Trophoblast cell (in vitro differentiated cells and primary cell): ENCODE data around the gene NIPA2.

Source experiments
- DNase-seq, 2 donors: peaks; one replicate each; pipeline ENCODE4 v3.0.0-alpha.2; 2016
- H2AFZ ChIP-seq: 2 replicates; pipeline ENCODE4 v1.6.1; 2013; ENCODE audit warnings: low read length, moderate library complexity, mild to moderate bottlenecking; ENCODE audit not compliant: insufficient read depth, poor library complexity
- H2AK5ac ChIP-seq: 2 replicates; pipeline ENCODE4 v1.6.1; 2013; ENCODE audit warnings: mild to moderate bottlenecking, low read length
- H2BK120ac ChIP-seq: 2 replicates; pipeline ENCODE4 v1.6.1; 2013; ENCODE audit warnings: low read length, mild to moderate bottlenecking, moderate library complexity; ENCODE audit not compliant: insufficient read depth, poor library complexity
- H2BK12ac ChIP-seq: 2 replicates; pipeline ENCODE4 v1.6.1; 2013; ENCODE audit warnings: mild to moderate bottlenecking, low read length, moderate library complexity
- H2BK5ac ChIP-seq: 2 replicates; pipeline ENCODE4 v1.6.1; 2013; ENCODE audit warnings: low read length, low read depth, moderate library complexity, mild to moderate bottlenecking; ENCODE audit not compliant: poor library complexity
- H3K14ac ChIP-seq: 2 replicates; pipeline ENCODE4 v1.6.1; 2013; ENCODE audit warnings: mild to moderate bottlenecking, low read length
- H3K18ac ChIP-seq: 2 replicates; pipeline ENCODE4 v1.6.1; 2013; ENCODE audit warnings: mild to moderate bottlenecking, low read length
- H3K23ac ChIP-seq: 2 replicates; pipeline ENCODE4 v1.6.1; 2013; ENCODE audit warnings: low read length
- H3K27ac ChIP-seq: 2 replicates; pipeline ENCODE4 v1.5.1; 2013; ENCODE audit warnings: low read depth, mild to moderate bottlenecking, inconsistent platforms, low read length, moderate library complexity
- H3K27me3 ChIP-seq: 2 replicates; pipeline ENCODE4 v1.6.1; 2013; ENCODE audit warnings: inconsistent platforms, mild to moderate bottlenecking, low read length, moderate library complexity; ENCODE audit not compliant: insufficient read depth
- H3K36me3 ChIP-seq, 2 experiments: 1 replicate in 1 of 2; 2 replicates in 1 of 2; pipeline ENCODE4 v1.6.1; 2013; ENCODE audit warnings: low read length in 2 of 2, mild to moderate bottlenecking in 2 of 2, moderate library complexity in 1 of 2; ENCODE audit not compliant: insufficient read depth in 2 of 2, control insufficient read depth in 1 of 2
- H3K4ac ChIP-seq: 2 replicates; pipeline ENCODE4 v1.6.1; 2013; ENCODE audit warnings: low read depth, mild to moderate bottlenecking, low read length, moderate library complexity
- H3K4me1 ChIP-seq, 2 experiments: 1 replicate in 1 of 2; 2 replicates in 1 of 2; pipeline ENCODE4 v1.6.1; 2013; ENCODE audit warnings: low read length in 2 of 2, mild to moderate bottlenecking in 2 of 2, moderate library complexity in 1 of 2; ENCODE audit not compliant: insufficient read depth in 2 of 2, control insufficient read depth in 1 of 2
- H3K4me2 ChIP-seq: 2 replicates; pipeline ENCODE4 v1.6.1; 2013; ENCODE audit warnings: inconsistent platforms, mild to moderate bottlenecking, low read length, moderate library complexity
- H3K4me3 ChIP-seq: 2 replicates; pipeline ENCODE4 v1.5.1; 2013; ENCODE audit warnings: mild to moderate bottlenecking, low read depth, low read length, inconsistent platforms
- H3K79me1 ChIP-seq: one replicate; pipeline ENCODE4 v1.6.1; 2013; ENCODE audit warnings: low read length
- H3K79me2 ChIP-seq: 2 replicates; pipeline ENCODE4 v1.6.1; 2013; ENCODE audit warnings: low read length, mild to moderate bottlenecking; ENCODE audit not compliant: control insufficient read depth, insufficient read depth, poor library complexity
- H3K9ac ChIP-seq: 2 replicates; pipeline ENCODE4 v1.6.1; 2013; ENCODE audit warnings: mild to moderate bottlenecking, low read length
- H3K9me3 ChIP-seq: 2 replicates; pipeline ENCODE4 v1.6.1; 2013; ENCODE audit warnings: low read depth, mild to moderate bottlenecking, control low read depth, inconsistent platforms, low read length; ENCODE audit not compliant: insufficient read depth
- H4K12ac ChIP-seq: 2 replicates; pipeline ENCODE4 v1.6.1; 2013; ENCODE audit warnings: low read depth, mild to moderate bottlenecking, low read length, moderate library complexity
- H4K8ac ChIP-seq: 2 replicates; pipeline ENCODE4 v1.6.1; 2013; ENCODE audit warnings: low read depth, mild to moderate bottlenecking, low read length, moderate library complexity
- H4K91ac ChIP-seq: one replicate; pipeline ENCODE4 v1.6.1; 2013; ENCODE audit warnings: low read depth, mild to moderate bottlenecking, low read length, moderate library complexity
- WGBS: extraction: QIAGEN DNeasy Blood & Tissue Kit; methylation state at CpG from one replicate; pipeline ENCODE4 v1.1.7; 2013; ENCODE audit warnings: missing lambda C conversion rate; ENCODE audit not compliant: insufficient read length, insufficient coverage; ENCODE audit errors: extremely low coverage; 5-methylcytosine and 5-hydroxymethylcytosine counted together

The NIPA2 gene

DNA sequence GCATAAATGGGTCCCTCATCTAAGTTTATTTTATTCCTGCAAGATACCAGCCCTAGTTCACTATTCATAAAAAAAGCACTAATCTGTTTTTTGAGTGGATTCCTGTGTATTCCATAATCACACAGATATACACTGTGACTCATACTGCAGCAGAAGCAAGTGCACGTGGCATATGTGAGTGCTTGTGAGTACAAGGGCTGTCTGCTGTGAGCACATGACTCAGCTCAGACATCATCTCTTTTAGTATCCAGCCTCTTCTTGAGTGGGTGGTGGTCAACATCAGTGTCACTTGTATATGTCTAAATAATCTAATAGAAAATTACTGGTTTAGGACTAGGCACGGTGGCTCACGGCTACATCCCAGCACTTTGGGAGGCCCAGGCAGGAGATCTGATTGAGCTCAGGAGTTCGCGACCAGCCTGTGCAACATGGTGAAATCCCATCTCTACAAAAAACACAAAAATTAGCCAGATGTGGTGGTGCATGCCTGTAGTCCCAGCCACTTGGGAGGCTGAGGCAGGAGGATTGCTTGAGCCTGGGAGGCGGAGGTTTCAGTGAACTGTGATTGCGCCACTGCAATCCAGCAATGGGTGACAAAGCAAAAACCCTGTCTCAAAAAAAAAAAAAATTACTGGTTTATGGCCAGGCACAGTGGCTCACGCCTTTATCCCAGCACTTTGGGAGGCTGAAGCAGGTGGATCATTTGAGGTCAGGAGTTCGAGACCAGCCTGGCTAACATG, 49.8 kb downstream of the NIPA2 start:
- Histone ChIP-seq H2AFZ (no peak overlapping the region), H4K91ac (no peak overlapping the region), H4K8ac (no peak overlapping the region), H2BK12ac (no peak overlapping the region), H3K79me2 (no peaks in the 10 kb centered on the region), H3K9me3 (peaks cover 2% of the 10 kb centered on the region), H3K9ac (no peak overlapping the region), H3K4me1 (peaks cover 6 to 9% of the 10 kb centered on the region in 2 experiments), H2AK5ac (no peak overlapping the region), H3K23ac (no peak overlapping the region), H3K14ac (no peak overlapping the region), H3K79me1 (peaks cover 2% of the 10 kb centered on the region), H3K36me3 (peaks cover 25 to 32% of the 10 kb centered on the region in 2 experiments), H3K4me2 (no peak overlapping the region), H4K12ac (no peak overlapping the region), H2BK5ac (no peak overlapping the region), H3K4me3 (no peak overlapping the region), H2BK120ac (no peak overlapping the region), H3K18ac (no peak overlapping the region), H3K27me3 (no peaks in the 10 kb centered on the region), H3K4ac (no peak overlapping the region), H3K27ac (no peak overlapping the region)
- WGBS, result no CpG with 5 or more reads among the region's 9 CpGs
- peak; percentile 64 to 73 for DNase-seq

DNA sequence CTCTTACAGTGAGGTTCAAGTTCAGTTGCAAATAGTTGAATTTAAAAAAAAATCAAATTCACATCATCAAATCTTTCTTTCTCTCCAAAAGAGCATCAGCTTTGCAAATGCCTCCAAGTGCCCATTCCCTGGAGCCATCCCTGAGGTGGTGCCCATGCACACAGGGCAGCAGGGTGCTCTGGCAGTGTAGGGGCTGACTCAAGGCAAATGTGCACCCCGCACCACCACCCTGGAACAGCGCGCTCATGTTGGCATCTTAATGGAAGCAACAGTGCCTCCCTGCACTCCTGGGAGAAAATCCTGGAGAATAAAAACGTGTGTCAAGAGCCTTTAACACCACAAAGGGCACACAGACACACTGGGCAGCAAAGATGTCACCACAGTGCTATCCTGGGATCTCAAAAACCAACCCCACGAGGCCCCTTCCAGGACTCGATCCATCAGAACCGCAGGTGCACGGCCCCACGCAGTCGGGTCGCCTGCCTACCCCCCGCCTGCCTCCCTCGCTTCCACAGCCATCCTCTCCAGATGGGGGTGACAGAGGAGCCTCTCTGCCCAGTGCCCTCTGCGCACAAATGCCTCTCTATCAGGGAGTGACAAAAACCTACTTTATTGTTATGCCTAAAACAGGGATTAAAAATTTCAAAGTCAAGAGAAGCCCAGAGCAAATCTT, 50.8 kb downstream of the NIPA2 start:
- Histone ChIP-seq H3K23ac (no peak overlapping the region), H2AFZ (no peak overlapping the region), H3K79me1 (peaks cover 4% of the 10 kb centered on the region), H3K18ac (peak overlapping the region; percentile 39), H2BK5ac (no peak overlapping the region), H4K91ac (no peak overlapping the region), H4K8ac (no peak overlapping the region), H3K36me3 (peaks cover 31 to 38% of the 10 kb centered on the region in 2 experiments), H3K9ac (no peak overlapping the region), H3K14ac (no peak overlapping the region), H3K4me2 (no peak overlapping the region), H2BK12ac (no peak overlapping the region), H3K4ac (no peak overlapping the region), H3K4me1 (peaks cover 6 to 8% of the 10 kb centered on the region in 2 experiments), H3K27ac (no peak overlapping the region), H3K79me2 (no peaks in the 10 kb centered on the region), H4K12ac (no peak overlapping the region), H2BK120ac (no peak overlapping the region), H3K27me3 (no peaks in the 10 kb centered on the region), H3K9me3 (peaks cover 4% of the 10 kb centered on the region), H3K4me3 (no peak overlapping the region), H2AK5ac (no peak overlapping the region)
- no CpG with 5 or more reads among the region's 14 CpGs for WGBS
- no peak for DNase-seq

DNA sequence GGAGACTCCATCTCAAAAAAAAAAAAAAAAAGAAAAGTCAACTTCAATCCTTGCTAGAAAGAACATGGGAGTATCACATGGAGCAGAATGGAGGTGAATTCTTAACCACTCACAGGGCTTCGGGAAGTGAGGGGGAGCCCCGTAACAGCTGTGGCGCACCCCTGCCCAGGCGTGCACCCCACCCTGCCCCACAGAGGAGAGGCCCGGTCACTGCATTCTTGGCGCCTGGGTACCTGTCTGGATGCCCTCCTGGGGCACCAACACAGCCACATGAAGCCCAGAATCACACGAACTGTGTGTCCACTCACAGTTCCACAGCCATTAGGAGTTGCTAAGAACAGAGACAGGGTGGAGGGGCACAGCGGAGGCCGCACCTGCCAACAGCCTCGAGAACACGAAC, 51.8 kb downstream of the NIPA2 start:
- H3K79me1 ChIP-seq, result peaks cover 4% of the 10 kb centered on the region
- H3K27ac ChIP-seq, result no peak overlapping the region
- H2AFZ ChIP-seq, result no peak overlapping the region
- no peak overlapping the region for H4K8ac ChIP-seq
- peaks cover 31 to 38% of the 10 kb centered on the region in 2 experiments for H3K36me3 ChIP-seq
- H3K9me3 ChIP-seq, result peaks cover 4% of the 10 kb centered on the region
- H4K12ac ChIP-seq, result no peak overlapping the region
- H2BK5ac ChIP-seq, result no peak overlapping the region
- H4K91ac ChIP-seq, result no peak overlapping the region
- no peak overlapping the region for H2AK5ac ChIP-seq
- no peak overlapping the region for H3K23ac ChIP-seq
- H3K4me3 ChIP-seq, result no peak overlapping the region
- H3K9ac ChIP-seq, result no peak overlapping the region
- no peak for DNase-seq
- no CpG with 5 or more reads among the region's 11 CpGs for WGBS
- no peak overlapping the region for H2BK120ac ChIP-seq
- H3K18ac ChIP-seq, result no peak overlapping the region
- H3K14ac ChIP-seq, result no peak overlapping the region
- H3K79me2 ChIP-seq, result no peaks in the 10 kb centered on the region
- H2BK12ac ChIP-seq, result no peak overlapping the region
- no peaks in the 10 kb centered on the region for H3K27me3 ChIP-seq
- no peak overlapping the region for H3K4ac ChIP-seq
- H3K4me2 ChIP-seq, result no peak overlapping the region
- peaks cover 3 to 8% of the 10 kb centered on the region in 2 experiments for H3K4me1 ChIP-seq

DNA sequence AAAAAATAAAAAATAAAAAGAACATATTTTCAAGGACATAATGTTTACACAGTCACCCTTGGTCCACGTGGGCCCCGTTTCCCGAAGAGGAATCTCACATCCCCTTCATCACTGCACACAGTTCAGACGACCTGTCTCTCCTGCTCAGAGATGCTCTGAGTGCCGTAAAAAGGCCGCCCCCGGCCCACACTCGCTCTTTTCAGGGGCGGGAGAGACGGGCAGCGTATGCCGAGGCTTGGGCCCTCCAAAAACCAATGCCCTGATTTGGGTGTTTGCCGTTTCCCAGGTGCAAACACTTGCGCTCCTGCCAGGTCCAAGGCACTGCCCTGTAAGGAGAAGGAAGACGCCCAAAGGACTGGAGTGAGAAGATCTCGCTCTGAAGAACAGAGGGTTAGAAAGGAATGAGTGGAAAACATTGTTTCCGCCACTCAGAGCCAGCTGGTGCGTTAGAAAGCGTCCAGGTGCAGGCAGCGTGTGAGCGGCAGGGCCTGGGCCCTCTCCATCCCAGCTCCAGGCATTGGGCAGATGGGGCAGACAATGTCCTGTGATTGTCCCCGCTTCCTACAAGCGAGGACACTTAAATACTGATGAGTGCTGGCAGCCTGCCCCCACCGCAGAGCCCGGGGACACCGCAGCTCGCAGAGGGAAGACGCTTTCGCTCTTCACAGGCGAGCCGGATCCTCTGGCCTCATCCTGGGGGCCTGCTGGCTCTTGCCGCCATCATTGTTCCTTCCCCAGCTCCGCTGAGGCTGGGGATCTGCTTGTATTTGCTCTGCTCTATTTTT, 53.2 kb downstream of the NIPA2 start:
- Histone ChIP-seq H3K18ac (no peak overlapping the region), H2AK5ac (no peak overlapping the region), H3K4ac (no peak overlapping the region), H3K79me1 (peaks cover 8% of the 10 kb centered on the region), H3K4me1 (peaks cover 9 to 15% of the 10 kb centered on the region in 2 experiments), H3K9me3 (peaks cover 4% of the 10 kb centered on the region), H3K23ac (no peak overlapping the region), H3K27me3 (no peaks in the 10 kb centered on the region), H2BK12ac (no peak overlapping the region), H3K4me2 (no peak overlapping the region), H4K91ac (no peak overlapping the region), H2AFZ (no peak overlapping the region), H2BK120ac (no peak overlapping the region), H3K14ac (no peak overlapping the region), H3K9ac (no peak overlapping the region), H2BK5ac (no peak overlapping the region), H4K8ac (no peak overlapping the region), H3K36me3 (peaks cover 31 to 40% of the 10 kb centered on the region in 2 experiments), H4K12ac (no peak overlapping the region), H3K4me3 (no peak overlapping the region), H3K79me2 (no peaks in the 10 kb centered on the region), H3K27ac (no peak overlapping the region)
- DNase-seq, result no peak
- no CpG with 5 or more reads among the region's 33 CpGs for WGBS
